Measurements from ENCODE around the gene SLC6A12. TPM values are rescaled to one million over a fixed set of nuclear protein-coding genes. Genes with fewer than 3 reads are reported as not detected.

Gene SLC6A12
- polyA plus RNA-seq, 1 of the 3 experiments (the other 2 are of a cell fraction), result 0.02 TPM

DNA sequence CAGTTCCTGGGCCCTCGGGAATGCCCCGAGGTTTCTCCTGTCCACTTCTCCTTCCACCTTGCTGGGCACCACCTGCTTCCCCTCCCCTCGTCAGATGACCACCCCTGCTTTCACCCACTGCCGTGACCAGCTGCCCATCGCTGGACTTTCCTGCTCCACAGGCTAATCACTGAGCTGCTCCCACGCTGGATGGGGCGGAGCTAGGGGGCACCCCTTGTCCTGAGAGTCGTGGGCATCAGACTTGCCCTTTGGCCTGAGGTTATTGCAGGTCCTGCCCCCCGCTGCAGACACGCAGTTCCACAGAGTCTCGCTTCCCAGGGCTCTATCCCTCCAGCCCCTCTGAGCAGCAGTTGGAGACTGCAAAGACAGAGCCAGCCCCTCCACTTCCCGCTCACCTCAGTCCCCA is 427 bp downstream of the SLC6A12 start:
- TF ChIP-seq, protein P1, sequence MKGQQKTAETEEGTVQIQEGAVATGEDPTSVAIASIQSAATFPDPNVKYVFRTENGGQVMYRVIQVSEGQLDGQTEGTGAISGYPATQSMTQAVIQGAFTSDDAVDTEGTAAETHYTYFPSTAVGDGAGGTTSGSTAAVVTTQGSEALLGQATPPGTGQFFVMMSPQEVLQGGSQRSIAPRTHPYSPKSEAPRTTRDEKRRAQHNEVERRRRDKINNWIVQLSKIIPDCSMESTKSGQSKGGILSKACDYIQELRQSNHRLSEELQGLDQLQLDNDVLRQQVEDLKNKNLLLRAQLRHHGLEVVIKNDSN (IDR thresholded peaks at IDR 0.05; ENCODE audit: borderline replicate concordance, low read depth), result no peak
- TF ChIP-seq FOXM1 (IDR thresholded peaks at IDR 0.05; ENCODE audit: low read depth) (no peak), TEAD4 (IDR thresholded peaks at IDR 0.05; ENCODE audit: borderline replicate concordance, insufficient read depth) (no peak), NRF1 (IDR thresholded peaks at IDR 0.05; ENCODE audit: low read depth, low read length) (no peak), TAF1 (IDR thresholded peaks at IDR 0.05; ENCODE audit: borderline replicate concordance, low read depth, low read length) (no peak), GABPA (IDR thresholded peaks at IDR 0.05; ENCODE audit: low read depth) (no peak), CHD2 (IDR thresholded peaks at IDR 0.05; ENCODE audit: low read length, partially characterized antibody) (no peak)
- TF ChIP-seq, protein P2, sequence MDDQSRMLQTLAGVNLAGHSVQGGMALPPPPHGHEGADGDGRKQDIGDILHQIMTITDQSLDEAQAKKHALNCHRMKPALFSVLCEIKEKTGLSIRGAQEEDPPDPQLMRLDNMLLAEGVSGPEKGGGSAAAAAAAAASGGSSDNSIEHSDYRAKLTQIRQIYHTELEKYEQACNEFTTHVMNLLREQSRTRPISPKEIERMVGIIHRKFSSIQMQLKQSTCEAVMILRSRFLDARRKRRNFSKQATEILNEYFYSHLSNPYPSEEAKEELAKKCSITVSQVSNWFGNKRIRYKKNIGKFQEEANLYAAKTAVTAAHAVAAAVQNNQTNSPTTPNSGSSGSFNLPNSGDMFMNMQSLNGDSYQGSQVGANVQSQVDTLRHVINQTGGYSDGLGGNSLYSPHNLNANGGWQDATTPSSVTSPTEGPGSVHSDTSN (IDR thresholded peaks at IDR 0.05), result no peak
- TF ChIP-seq, protein P3, sequence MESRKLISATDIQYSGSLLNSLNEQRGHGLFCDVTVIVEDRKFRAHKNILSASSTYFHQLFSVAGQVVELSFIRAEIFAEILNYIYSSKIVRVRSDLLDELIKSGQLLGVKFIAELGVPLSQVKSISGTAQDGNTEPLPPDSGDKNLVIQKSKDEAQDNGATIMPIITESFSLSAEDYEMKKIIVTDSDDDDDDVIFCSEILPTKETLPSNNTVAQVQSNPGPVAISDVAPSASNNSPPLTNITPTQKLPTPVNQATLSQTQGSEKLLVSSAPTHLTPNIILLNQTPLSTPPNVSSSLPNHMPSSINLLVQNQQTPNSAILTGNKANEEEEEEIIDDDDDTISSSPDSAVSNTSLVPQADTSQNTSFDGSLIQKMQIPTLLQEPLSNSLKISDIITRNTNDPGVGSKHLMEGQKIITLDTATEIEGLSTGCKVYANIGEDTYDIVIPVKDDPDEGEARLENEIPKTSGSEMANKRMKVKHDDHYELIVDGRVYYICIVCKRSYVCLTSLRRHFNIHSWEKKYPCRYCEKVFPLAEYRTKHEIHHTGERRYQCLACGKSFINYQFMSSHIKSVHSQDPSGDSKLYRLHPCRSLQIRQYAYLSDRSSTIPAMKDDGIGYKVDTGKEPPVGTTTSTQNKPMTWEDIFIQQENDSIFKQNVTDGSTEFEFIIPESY (IDR thresholded peaks at IDR 0.05; ENCODE audit: borderline replicate concordance, low read depth), result no peak
- TF ChIP-seq, protein P4, sequence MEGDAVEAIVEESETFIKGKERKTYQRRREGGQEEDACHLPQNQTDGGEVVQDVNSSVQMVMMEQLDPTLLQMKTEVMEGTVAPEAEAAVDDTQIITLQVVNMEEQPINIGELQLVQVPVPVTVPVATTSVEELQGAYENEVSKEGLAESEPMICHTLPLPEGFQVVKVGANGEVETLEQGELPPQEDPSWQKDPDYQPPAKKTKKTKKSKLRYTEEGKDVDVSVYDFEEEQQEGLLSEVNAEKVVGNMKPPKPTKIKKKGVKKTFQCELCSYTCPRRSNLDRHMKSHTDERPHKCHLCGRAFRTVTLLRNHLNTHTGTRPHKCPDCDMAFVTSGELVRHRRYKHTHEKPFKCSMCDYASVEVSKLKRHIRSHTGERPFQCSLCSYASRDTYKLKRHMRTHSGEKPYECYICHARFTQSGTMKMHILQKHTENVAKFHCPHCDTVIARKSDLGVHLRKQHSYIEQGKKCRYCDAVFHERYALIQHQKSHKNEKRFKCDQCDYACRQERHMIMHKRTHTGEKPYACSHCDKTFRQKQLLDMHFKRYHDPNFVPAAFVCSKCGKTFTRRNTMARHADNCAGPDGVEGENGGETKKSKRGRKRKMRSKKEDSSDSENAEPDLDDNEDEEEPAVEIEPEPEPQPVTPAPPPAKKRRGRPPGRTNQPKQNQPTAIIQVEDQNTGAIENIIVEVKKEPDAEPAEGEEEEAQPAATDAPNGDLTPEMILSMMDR (IDR thresholded peaks at IDR 0.05), result no peak
- TF ChIP-seq, protein P5, sequence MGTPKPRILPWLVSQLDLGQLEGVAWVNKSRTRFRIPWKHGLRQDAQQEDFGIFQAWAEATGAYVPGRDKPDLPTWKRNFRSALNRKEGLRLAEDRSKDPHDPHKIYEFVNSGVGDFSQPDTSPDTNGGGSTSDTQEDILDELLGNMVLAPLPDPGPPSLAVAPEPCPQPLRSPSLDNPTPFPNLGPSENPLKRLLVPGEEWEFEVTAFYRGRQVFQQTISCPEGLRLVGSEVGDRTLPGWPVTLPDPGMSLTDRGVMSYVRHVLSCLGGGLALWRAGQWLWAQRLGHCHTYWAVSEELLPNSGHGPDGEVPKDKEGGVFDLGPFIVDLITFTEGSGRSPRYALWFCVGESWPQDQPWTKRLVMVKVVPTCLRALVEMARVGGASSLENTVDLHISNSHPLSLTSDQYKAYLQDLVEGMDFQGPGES (IDR thresholded peaks at IDR 0.05; ENCODE audit: low read depth, low read length), result no peak
- TF ChIP-seq, protein P6, sequence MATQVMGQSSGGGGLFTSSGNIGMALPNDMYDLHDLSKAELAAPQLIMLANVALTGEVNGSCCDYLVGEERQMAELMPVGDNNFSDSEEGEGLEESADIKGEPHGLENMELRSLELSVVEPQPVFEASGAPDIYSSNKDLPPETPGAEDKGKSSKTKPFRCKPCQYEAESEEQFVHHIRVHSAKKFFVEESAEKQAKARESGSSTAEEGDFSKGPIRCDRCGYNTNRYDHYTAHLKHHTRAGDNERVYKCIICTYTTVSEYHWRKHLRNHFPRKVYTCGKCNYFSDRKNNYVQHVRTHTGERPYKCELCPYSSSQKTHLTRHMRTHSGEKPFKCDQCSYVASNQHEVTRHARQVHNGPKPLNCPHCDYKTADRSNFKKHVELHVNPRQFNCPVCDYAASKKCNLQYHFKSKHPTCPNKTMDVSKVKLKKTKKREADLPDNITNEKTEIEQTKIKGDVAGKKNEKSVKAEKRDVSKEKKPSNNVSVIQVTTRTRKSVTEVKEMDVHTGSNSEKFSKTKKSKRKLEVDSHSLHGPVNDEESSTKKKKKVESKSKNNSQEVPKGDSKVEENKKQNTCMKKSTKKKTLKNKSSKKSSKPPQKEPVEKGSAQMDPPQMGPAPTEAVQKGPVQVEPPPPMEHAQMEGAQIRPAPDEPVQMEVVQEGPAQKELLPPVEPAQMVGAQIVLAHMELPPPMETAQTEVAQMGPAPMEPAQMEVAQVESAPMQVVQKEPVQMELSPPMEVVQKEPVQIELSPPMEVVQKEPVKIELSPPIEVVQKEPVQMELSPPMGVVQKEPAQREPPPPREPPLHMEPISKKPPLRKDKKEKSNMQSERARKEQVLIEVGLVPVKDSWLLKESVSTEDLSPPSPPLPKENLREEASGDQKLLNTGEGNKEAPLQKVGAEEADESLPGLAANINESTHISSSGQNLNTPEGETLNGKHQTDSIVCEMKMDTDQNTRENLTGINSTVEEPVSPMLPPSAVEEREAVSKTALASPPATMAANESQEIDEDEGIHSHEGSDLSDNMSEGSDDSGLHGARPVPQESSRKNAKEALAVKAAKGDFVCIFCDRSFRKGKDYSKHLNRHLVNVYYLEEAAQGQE (IDR thresholded peaks at IDR 0.05; ENCODE audit: low read depth, low read length), result no peak
- H3K9me2 ChIP-seq, result no peaks in the 10 kb centered on the region
- H3K27ac ChIP-seq (ENCODE audit: low read depth in 2 of 2, low read length in 1 of 2), result no peak overlapping the region
- no peaks in the 10 kb centered on the region for H3K9me3 ChIP-seq
- no peak overlapping the region for H3K9ac ChIP-seq
- ChIA-PET POLR2A (no interaction called here), CTCF (interaction anchor here (1.1 to 1.6 kb wide), 3 partner anchors 8 to 14 kb away, joined by 3 to 9 read pairs (median 4); no protein-coding TSS in a partner anchor)
- H3K4me1 ChIP-seq (ENCODE audit: control insufficient read depth in 1 of 2, insufficient read depth in 2 of 2, low read depth in 1 of 2, low read length in 1 of 2), result peaks cover 0 to 6% of the 10 kb centered on the region in 2 experiments; a peak in 1 of 4 replicates
- no peaks in the 10 kb centered on the region for H3K36me3 ChIP-seq (replicated peaks in 1 of 2; ENCODE audit: control insufficient read depth in 1 of 2, insufficient read depth in 2 of 2, low read length in 1 of 2)
- no peak overlapping the region for H3K4me2 ChIP-seq
- no peak for DNase-seq
- 42% methylated on average over 9 of the region's 12 CpGs for WGBS (ENCODE audit: low lambda C conversion rate)
- H3F3A ChIP-seq (replicated peaks; ENCODE audit: insufficient read depth), result no peaks in the 10 kb centered on the region
- H3K79me2 ChIP-seq (ENCODE audit: insufficient read depth), result no peaks in the 10 kb centered on the region
- no peak overlapping the region for H2AFZ ChIP-seq (ENCODE audit: low read depth)
- H3K27me3 ChIP-seq (ENCODE audit: insufficient read depth), result peaks cover under 1% of the 10 kb centered on the region; the same call in 1 of the 2 replicates
- H4K20me1 ChIP-seq (ENCODE audit: insufficient read depth), result no peaks in the 10 kb centered on the region
- no peak overlapping the region for H3K4me3 ChIP-seq (ENCODE audit: low read depth in 2 of 2, low read length in 1 of 2)
